KMS-11 (cell line): ENCODE measurements around the gene SVOPL.

Source experiments
- H2AFZ ChIP-seq: fragments of 200-600 bp; sonication (generic); 2 replicates; pipeline ENCODE4 v1.6.1; 2016; ENCODE audit warnings: antibody characterized with exemption, mixed run types, low read depth
- H3K27ac ChIP-seq: fragments of 200-600 bp; sonication (generic); 2 replicates; pipeline ENCODE4 v1.6.1; 2016; ENCODE audit warnings: mild to moderate bottlenecking, mixed run types
- H3K27me3 ChIP-seq: fragments of 200-600 bp; sonication (generic); 2 replicates; pipeline ENCODE4 v1.6.1; 2017; ENCODE audit warnings: mild to moderate bottlenecking, low read depth, mixed run types, moderate library complexity; ENCODE audit not compliant: insufficient read depth
- H3K36me3 ChIP-seq: fragments of 200-600 bp; sonication (generic); 2 replicates; pipeline ENCODE4 v1.6.1; 2017; ENCODE audit warnings: mild to moderate bottlenecking, mixed run types; ENCODE audit not compliant: insufficient read depth
- H3K4me1 ChIP-seq: fragments of 200-600 bp; sonication (generic); 2 replicates; pipeline ENCODE4 v1.6.1; 2016; ENCODE audit warnings: mild to moderate bottlenecking, low read depth, mixed run types; ENCODE audit not compliant: poor library complexity, severe bottlenecking
- H3K4me2 ChIP-seq: fragments of 200-600 bp; sonication (generic); 2 replicates; pipeline ENCODE4 v1.7.0; 2016; ENCODE audit warnings: mild to moderate bottlenecking, mixed run types
- H3K4me3 ChIP-seq: fragments of 200-600 bp; sonication (generic); IDR thresholded peaks from 2 replicates; pipeline ENCODE4 v1.6.1; 2017; ENCODE audit warnings: low read depth, low read length, mixed read lengths; ENCODE audit not compliant: insufficient read depth
- H3K79me2 ChIP-seq: fragments of 200-600 bp; sonication (generic); 2 replicates; pipeline ENCODE4 v1.6.1; 2016; ENCODE audit warnings: low read depth, mixed run types; ENCODE audit not compliant: insufficient read depth
- H3K9ac ChIP-seq: fragments of 200-600 bp; sonication (generic); 2 replicates; pipeline ENCODE4 v1.6.1; 2016; ENCODE audit warnings: mild to moderate bottlenecking, mixed run types
- H4K20me1 ChIP-seq: fragments of 200-600 bp; sonication (generic); 2 replicates; pipeline ENCODE4 v1.6.1; 2016; ENCODE audit warnings: mild to moderate bottlenecking, mixed run types; ENCODE audit not compliant: insufficient read depth
- CTCF ChIP-seq: fragments of 200-600 bp; sonication (generic); conservative IDR thresholded peaks from 2 replicates; pipeline ENCODE4 v1.6.1; 2017; ENCODE audit warnings: low read depth, mild to moderate bottlenecking, antibody characterized with exemption, low read length, moderate library complexity, mixed read lengths

SVOPL gene

DNA sequence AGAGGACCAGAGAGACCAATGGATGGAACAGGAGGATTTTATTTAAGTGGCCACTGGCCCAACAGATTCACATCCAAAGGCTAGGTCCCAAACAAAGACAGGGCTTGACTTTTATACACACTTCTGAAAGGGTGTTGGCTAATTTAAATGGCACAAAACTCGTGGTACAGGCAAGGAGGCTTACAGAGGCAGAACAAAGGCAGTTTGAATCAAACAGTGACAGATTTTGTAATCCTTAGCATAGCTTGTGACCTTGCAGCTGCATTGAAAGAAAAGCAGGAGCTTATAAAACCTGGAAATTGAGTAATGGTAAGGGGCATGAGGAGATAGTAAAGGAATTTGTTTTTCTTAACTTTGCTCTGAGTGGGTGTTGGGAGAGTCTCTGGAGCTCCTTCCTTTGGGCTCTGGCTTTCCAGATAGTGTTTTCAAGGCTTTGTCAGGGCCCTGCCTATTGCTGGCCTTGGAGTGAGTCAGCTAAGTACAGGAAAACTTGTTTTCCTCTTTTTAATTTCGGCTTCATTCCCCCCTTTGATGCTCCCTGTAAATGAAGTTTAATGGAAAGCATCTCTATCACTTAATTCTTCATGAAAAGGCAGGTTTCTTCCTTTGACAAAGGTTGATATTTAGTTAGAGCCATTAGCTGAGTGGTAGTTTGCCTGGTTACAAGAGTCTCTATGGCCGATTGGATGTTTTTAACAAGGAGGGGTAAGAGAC, 144.2 kb downstream of the SVOPL start:
- no peaks in the 10 kb centered on the region for H4K20me1 ChIP-seq
- peaks cover 12% of the 10 kb centered on the region; the same call in 1 of the 2 replicates for H3K36me3 ChIP-seq
- no peaks in the 10 kb centered on the region for H3K4me1 ChIP-seq
- no peaks in the 10 kb centered on the region for H3K79me2 ChIP-seq
- H2AFZ ChIP-seq: no peak overlapping the region
- TF ChIP-seq CTCF: no peak
- H3K27me3 ChIP-seq: no peaks in the 10 kb centered on the region
- H3K9ac ChIP-seq: no peak overlapping the region
- H3K4me2 ChIP-seq: no peak overlapping the region
- no peak overlapping the region for H3K27ac ChIP-seq
- H3K4me3 ChIP-seq: no peak overlapping the region

DNA sequence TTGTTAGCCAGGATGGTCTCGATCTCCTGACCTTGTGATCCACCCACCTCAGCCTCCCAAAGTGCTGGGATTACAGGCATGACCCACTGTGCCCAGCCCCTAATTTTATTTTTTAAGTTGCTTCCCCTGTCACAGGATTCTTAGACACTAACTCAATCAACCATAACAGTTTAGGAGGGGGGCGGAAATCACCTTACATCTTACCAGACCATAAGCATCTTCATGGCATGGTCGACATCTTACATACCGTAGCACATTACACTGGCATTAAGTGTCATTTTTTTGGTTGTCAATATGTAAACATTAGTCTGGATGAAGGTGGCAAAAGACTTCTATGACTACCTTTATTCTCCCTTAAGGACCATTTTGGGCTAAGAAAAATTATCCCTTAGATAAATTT, 145.5 kb downstream of the SVOPL start:
- no peak for TF ChIP-seq CTCF
- H3K4me3 ChIP-seq: no peak overlapping the region
- no peaks in the 10 kb centered on the region for H3K27me3 ChIP-seq
- no peak overlapping the region for H3K27ac ChIP-seq
- no peak overlapping the region for H3K4me2 ChIP-seq
- H4K20me1 ChIP-seq: no peaks in the 10 kb centered on the region
- peaks cover 17% of the 10 kb centered on the region; the same call in 1 of the 2 replicates for H3K36me3 ChIP-seq
- no peak overlapping the region for H2AFZ ChIP-seq
- H3K79me2 ChIP-seq: no peaks in the 10 kb centered on the region
- no peak overlapping the region for H3K9ac ChIP-seq
- no peaks in the 10 kb centered on the region for H3K4me1 ChIP-seq

DNA sequence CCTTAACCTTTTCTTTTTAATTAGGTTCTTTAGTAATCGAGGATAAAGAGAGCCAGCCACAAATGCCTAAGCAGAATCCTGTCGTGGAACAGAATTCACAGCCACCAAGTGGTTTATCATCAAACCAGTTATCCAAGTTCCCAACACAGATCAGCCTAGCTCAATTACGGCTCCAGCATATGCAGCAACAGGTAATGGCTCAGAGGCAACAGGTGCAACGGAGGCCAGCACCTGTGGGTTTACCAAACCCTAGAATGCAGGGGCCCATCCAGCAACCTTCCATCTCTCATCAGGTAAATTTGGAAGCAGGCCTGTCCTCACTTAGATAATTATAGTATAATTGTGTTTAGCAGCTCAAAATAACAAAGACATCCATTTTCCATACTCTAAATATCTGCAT, 146.5 kb downstream of the SVOPL start:
- H2AFZ ChIP-seq: no peak overlapping the region
- H3K9ac ChIP-seq: no peak overlapping the region
- no peaks in the 10 kb centered on the region for H3K27me3 ChIP-seq
- no peaks in the 10 kb centered on the region for H4K20me1 ChIP-seq
- peaks cover 17% of the 10 kb centered on the region; the same call in 1 of the 2 replicates for H3K36me3 ChIP-seq
- H3K27ac ChIP-seq: no peak overlapping the region
- no peak for TF ChIP-seq CTCF
- H3K4me1 ChIP-seq: no peaks in the 10 kb centered on the region
- no peaks in the 10 kb centered on the region for H3K79me2 ChIP-seq
- no peak overlapping the region for H3K4me3 ChIP-seq
- no peak overlapping the region for H3K4me2 ChIP-seq

DNA sequence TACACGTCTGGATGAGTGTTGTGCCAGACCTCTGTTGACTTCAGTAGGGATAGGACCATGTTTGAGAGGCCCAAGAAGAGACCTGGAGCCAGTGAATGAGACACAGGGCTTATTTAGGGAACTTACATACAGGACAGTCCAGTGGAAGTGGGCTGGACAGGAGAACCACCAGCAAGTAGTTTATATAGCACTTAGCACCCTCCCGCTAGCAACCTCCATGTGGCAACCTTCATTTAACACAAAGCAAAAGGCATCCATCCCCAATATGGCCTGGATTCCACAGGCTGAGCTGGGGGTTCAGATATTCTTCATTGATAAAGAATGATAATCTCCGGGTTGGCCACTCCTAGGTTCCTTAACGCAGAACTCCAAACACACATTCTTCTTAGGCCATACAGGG, 147.4 kb downstream of the SVOPL start:
- Histone ChIP-seq H4K20me1 (no peaks in the 10 kb centered on the region), H2AFZ (no peak overlapping the region), H3K4me1 (no peaks in the 10 kb centered on the region), H3K4me3 (no peak overlapping the region), H3K27ac (no peak overlapping the region), H3K79me2 (no peaks in the 10 kb centered on the region), H3K36me3 (peaks cover 13% of the 10 kb centered on the region; the same call in 1 of the 2 replicates), H3K27me3 (no peaks in the 10 kb centered on the region), H3K9ac (no peak overlapping the region), H3K4me2 (no peak overlapping the region)
- no peak for TF ChIP-seq CTCF
